Occipital lobe (tissue), 3 donors: ENCODE data around the gene HDAC1. TPM values are rescaled to one million over a fixed set of nuclear protein-coding genes. Genes with fewer than 3 reads are reported as not detected.

Experiments used
- DNase-seq: peaks from one replicate; lab custom pipeline; 2025; lab: John Stamatoyannopoulos, UW
- small RNA-seq: library from RNA; depleted of rRNA; stranded (forward); fragments of <200 nt; gene quantifications from one replicate; pipeline ENCODE3, GENCODE V24; 2014
- total RNA-seq: library from RNA; depleted of rRNA; stranded (reverse); fragments of >200 nt; gene quantifications from one replicate; pipeline ENCODE4 v1.2.3, GENCODE V29; 2014

HDAC1 gene
- total RNA-seq, 1 donor from 2014 or later = 19.8 TPM

DNA sequence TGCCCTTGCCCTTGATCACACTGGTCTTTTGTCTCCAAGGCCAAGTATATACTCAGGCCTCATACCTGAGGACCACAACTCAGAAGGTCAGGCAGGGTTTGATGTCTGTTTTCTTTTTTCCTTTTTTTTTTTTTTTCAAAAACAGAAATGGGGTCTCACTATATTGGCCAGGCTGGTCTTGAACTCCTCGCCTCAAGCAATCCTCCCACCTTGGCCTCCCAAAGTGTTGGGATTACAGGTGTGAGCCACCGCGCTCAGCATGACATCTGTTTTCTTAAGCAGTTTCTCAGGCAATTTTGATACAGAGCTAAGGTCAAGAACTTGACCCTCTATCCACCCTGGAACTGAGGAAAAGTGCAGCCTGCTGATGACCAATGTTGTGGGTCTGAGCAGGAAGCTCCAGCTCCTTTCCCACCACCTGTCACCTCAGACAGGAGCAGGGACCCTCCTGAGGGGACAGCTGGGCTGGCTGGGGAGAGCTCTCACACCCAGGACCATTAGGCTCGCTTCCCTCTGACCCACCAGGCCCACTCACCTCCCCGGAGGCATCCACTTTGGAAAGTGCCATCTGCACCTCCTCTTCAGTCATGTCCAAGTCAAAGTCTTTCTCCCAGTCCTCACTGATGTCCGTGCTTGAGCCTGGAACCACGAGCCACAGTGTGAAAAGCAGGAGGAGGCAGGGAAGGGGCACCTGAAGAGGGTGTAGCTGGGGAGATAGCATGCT, 76.2 kb downstream of the HDAC1 start:
- DNase-seq = no peak

DNA sequence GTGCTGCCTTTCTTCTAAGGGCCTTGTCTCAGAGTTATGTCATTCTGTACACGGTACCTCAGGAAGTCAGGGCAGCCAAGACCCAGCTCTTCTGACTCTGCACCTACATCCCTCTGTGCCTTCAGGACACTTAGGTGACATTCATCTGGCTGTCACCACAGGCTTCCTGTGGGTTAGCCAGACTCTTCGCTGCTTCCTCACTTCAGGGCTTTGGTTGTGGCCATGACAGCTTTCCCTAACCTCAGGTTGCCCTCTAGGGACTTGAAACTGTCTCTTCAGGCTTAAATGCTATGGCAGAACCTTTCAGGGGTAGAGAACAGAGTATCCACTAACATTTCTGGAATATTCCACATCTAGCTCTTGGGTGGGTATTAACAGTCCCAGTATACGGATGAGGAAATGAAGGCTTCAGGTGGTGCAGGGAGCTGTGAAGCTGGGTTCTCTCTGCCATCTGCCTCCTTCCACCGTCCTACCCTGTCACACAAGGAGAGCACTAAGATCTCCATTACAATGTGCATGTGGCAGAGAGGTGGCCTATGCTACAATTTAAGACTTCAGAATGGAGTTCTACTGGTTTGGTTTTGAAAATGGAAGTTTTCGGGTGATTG, 80.4 kb downstream of the HDAC1 start:
- no peak for DNase-seq

DNA sequence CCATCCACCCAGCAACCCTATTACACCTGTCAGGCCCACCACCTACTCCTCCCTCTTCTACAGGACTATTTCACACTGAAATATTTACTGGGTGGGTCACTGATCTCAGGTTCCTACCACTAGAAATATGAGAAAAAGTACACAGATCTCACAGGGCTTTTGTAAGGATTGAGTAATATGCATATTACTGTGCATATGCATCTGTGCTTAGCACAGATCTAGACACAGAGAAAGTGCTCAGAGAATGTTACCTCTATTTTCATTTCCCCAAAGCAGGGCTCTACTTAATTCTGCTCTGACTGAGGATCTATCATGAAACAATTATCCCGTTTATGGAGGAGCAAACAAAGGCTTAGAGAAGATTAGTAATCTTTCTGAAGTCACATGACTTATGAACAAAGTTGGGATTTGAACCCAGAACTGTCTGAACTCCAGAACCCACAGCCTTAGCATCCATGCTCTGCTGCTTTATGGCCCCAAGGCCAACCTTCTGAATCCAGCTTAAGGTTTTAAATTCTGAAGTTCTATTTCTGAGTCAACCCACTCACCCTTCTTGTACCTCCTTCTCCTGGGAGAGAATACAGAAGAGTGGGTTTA, 82.2 kb downstream of the HDAC1 start:
- DNase-seq = no peak

DNA sequence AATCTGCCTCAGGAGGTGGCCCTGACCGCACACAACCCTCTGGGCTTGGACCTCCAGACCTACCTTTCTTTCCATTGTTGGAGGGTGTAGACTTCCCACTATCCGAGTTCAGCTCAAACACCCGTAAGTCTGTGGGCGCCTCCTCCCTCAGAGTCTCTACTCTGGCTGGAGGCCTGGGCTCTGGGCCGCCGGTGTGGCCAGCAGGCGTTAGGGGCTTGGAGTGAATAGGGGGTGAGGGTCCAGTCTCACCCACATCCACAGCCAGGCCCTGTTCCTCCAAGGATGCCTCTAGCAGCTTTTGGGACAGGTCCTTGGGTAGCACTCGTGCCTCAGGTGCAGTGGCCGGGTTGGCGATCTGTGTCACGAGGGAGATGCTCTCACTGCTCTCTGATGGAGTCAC, 84.3 kb downstream of the HDAC1 start:
- no peak for DNase-seq

DNA sequence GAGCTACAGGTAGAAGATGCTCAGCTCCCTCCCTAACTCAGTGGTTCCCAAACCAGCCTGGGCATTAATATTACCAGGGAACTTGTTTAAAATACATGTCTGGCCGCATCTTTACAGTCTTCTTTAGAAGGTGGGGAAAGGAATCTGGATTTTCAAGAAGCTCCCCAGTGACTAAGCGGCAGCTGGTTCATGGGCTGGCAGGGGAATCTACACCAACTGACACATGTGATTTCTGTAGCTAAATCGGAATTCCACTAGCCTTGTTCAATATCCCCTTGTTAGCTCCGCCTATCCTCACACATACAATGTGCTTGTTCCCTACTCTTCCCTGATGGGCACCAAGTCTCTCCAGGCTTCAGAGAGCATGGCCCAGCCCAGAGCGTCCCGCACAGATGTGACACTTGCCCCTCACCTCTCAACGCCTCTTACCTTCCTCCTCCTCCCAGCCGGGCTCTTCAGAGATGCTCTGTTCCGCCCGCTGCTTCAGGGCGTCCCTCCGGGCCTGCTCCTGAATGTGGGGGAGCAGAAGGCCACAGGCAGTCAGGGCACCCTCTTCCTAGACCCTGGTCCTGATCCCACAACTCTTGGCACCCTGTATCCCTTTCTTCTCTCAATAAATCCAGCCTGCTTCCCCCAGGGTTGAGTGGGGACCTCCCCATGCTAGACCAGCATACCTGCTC, 85.8 kb downstream of the HDAC1 start:
- DNase-seq = no peak

DNA sequence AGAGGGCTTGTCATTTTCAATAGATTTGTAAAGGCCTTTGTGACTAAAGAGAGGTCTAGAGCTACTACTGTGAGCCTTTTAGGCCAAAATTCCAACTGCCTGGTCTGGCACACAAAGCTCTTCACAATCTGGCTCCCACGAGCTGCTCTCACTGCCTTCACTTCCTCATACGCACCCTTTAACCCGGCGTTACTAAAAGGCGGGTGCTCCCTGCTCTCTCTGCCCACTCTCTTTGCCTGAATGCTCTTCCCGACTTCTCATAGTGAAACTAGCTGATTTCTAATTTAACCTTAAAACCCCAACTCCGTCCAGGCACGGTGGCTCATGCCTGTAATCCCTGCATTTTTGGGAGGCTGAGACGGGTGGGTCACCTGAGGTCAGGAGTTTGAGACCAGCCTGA, 88.2 kb downstream of the HDAC1 start:
- no peak for DNase-seq

Small RNA genes lying within 50 kb of the gene (small RNA-seq; reads per million reads assigned to genes)
- gene RF00017 (not detected), gene RF00019 (not detected)

Other genes starting within 250 kb of the HDAC1 start
- 4.2 TPM for gene TMEM39B, start 219.1 kb upstream of the HDAC1 start, total RNA-seq
- 25.3 TPM for gene KPNA6, start 184.0 kb upstream of the HDAC1 start, total RNA-seq
- 21.1 TPM for gene TXLNA, start 112.4 kb upstream of the HDAC1 start, total RNA-seq
- gene CCDC28B, start 91.5 kb upstream of the HDAC1 start, total RNA-seq = 31.7 TPM
- gene IQCC, start 86.4 kb upstream of the HDAC1 start, total RNA-seq = 2.3 TPM
- not detected for gene DCDC2B, start 83.0 kb upstream of the HDAC1 start, total RNA-seq
- 9.8 TPM for gene TMEM234, start 69.7 kb upstream of the HDAC1 start, total RNA-seq
- 79.7 TPM for gene EIF3I, start 69.7 kb upstream of the HDAC1 start, total RNA-seq
- gene FAM167B, start 44.9 kb upstream of the HDAC1 start, total RNA-seq = 2.0 TPM
- not detected for gene LCK, start 40.8 kb upstream of the HDAC1 start, total RNA-seq
- gene MARCKSL1, start 44.1 kb downstream of the HDAC1 start, total RNA-seq = 356 TPM
- gene FAM229A, start 70.4 kb downstream of the HDAC1 start, total RNA-seq = 1.6 TPM
- not detected for gene TSSK3, start 70.5 kb downstream of the HDAC1 start, total RNA-seq
- 60.7 TPM for gene BSDC1, start 102.4 kb downstream of the HDAC1 start, total RNA-seq
- gene ZBTB8B, start 173.0 kb downstream of the HDAC1 start, total RNA-seq = 14.0 TPM
- gene ZBTB8A, start 247.3 kb downstream of the HDAC1 start, total RNA-seq = 38.1 TPM